HEK293T (cell line): ENCODE results near the gene FILIP1.

Experiments used
- CTCF ChIA-PET: fragments of 350-600 bp; formaldehyde crosslinking; extraction: SDS; loops from one replicate; lab custom pipeline; 2021; ENCODE audit warnings: antibody characterized with exemption, inconsistent platforms; lab: Yijun Ruan, JAX
- POLR2A ChIA-PET: fragments of 350-600 bp; formaldehyde crosslinking; extraction: SDS; loops from one replicate; lab custom pipeline; 2020; ENCODE audit warnings: antibody characterized with exemption, inconsistent platforms; lab: Yijun Ruan, JAX
- DNase-seq: peaks from one replicate; pipeline ENCODE4 v3.0.0; 2012; ENCODE audit warnings: mixed read lengths; ENCODE audit errors: extremely low spot score
- ARNT ChIP-seq: fragments of 450-650 bp; IDR thresholded peaks from 2 replicates; pipeline ENCODE4 v1.6.1; 2017; ENCODE audit warnings: mild to moderate bottlenecking
- BHLHE40 ChIP-seq: fragments of 450-650 bp; IDR thresholded peaks from 2 replicates; pipeline ENCODE4 v1.6.1; 2016; ENCODE audit warnings: mild to moderate bottlenecking, moderate library complexity, borderline replicate concordance
- CTBP1 ChIP-seq: fragments of 450-650 bp; IDR thresholded peaks from 2 replicates; pipeline ENCODE4 v1.6.1; 2016; ENCODE audit warnings: borderline replicate concordance
- ELF4 ChIP-seq: fragments of 450-650 bp; IDR thresholded peaks from 2 replicates; pipeline ENCODE4 v1.6.1; 2017; ENCODE audit warnings: antibody characterized with exemption
- FOXA1 ChIP-seq: fragments of 450-650 bp; IDR thresholded peaks from 2 replicates; pipeline ENCODE4 v1.6.1; 2016; ENCODE audit warnings: mild to moderate bottlenecking
- FOXK2 ChIP-seq: fragments of 450-650 bp; IDR thresholded peaks from 2 replicates; pipeline ENCODE4 v1.6.1; 2016; ENCODE audit warnings: mild to moderate bottlenecking
- FOXM1 ChIP-seq: fragments of 450-650 bp; IDR thresholded peaks from 2 replicates; pipeline ENCODE4 v1.6.1; 2017; ENCODE audit warnings: mild to moderate bottlenecking, borderline replicate concordance
- HDGF ChIP-seq: fragments of 450-650 bp; IDR thresholded peaks from 2 replicates; pipeline ENCODE4 v1.6.1; 2017; ENCODE audit warnings: antibody characterized with exemption, borderline replicate concordance
- L3MBTL2 ChIP-seq: fragments of 450-650 bp; conservative IDR thresholded peaks from 2 replicates; pipeline ENCODE4 v1.6.1; 2016; ENCODE audit warnings: mild to moderate bottlenecking
- LEF1 ChIP-seq: fragments of 450-650 bp; IDR thresholded peaks from 2 replicates; pipeline ENCODE4 v1.6.1; 2017; ENCODE audit warnings: mild to moderate bottlenecking, borderline replicate concordance
- NFRKB ChIP-seq: fragments of 450-650 bp; IDR thresholded peaks from 2 replicates; pipeline ENCODE4 v1.6.1; 2016; ENCODE audit warnings: mild to moderate bottlenecking, moderate library complexity
- SP1 ChIP-seq: fragments of 450-650 bp; IDR thresholded peaks from 2 replicates; pipeline ENCODE4 v1.6.1; 2017
- SUZ12 ChIP-seq: fragments of 450-650 bp; IDR thresholded peaks from 2 replicates; pipeline ENCODE4 v1.6.1; 2016; ENCODE audit warnings: mild to moderate bottlenecking
- TARDBP ChIP-seq: fragments of 450-650 bp; IDR thresholded peaks from 2 replicates; pipeline ENCODE4 v1.6.1; 2016
- ZNF384 ChIP-seq: fragments of 450-650 bp; IDR thresholded peaks from 2 replicates; pipeline ENCODE4 v1.6.1; 2016
- TF ChIP-seq, protein P1 (sequence below): fragments of 450-650 bp; IDR thresholded peaks from 2 replicates; pipeline ENCODE4 v1.6.1; 2016

FILIP1 gene

DNA sequence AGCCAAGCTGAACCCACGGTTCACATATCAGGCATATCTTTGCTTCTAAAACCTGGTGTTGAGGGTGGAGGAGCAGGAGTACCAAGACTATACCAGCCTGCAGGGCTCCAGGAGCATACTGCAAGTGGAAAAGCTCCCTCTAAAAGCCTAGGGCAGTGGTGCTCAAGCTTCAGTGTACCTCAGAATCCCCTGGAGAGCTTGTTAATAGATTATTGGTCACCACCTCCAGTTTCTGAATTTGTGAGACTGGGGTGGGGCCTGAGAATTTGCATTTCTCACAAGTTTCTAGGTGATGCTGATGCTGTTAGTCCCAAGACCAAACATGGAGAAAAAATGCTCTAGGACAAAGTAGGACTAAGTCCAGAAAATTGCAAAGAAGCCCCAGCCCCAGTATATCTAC lies 65.4 kb downstream of the FILIP1 start:
- ChIA-PET POLR2A (no interaction called here), CTCF (interaction anchor here (1.2 kb wide), 1 partner anchor 10 kb away, joined by 3 read pairs; no protein-coding TSS in a partner anchor)
- TF ChIP-seq FOXM1: no peak
- TF ChIP-seq, protein P1, sequence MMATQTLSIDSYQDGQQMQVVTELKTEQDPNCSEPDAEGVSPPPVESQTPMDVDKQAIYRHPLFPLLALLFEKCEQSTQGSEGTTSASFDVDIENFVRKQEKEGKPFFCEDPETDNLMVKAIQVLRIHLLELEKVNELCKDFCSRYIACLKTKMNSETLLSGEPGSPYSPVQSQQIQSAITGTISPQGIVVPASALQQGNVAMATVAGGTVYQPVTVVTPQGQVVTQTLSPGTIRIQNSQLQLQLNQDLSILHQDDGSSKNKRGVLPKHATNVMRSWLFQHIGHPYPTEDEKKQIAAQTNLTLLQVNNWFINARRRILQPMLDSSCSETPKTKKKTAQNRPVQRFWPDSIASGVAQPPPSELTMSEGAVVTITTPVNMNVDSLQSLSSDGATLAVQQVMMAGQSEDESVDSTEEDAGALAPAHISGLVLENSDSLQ: no peak
- TF ChIP-seq SP1: no peak
- no peak for TF ChIP-seq TARDBP
- no peak for TF ChIP-seq HDGF
- no peak for TF ChIP-seq ZNF384
- no peak for TF ChIP-seq ARNT
- TF ChIP-seq ELF4: no peak
- DNase-seq: no peak

DNA sequence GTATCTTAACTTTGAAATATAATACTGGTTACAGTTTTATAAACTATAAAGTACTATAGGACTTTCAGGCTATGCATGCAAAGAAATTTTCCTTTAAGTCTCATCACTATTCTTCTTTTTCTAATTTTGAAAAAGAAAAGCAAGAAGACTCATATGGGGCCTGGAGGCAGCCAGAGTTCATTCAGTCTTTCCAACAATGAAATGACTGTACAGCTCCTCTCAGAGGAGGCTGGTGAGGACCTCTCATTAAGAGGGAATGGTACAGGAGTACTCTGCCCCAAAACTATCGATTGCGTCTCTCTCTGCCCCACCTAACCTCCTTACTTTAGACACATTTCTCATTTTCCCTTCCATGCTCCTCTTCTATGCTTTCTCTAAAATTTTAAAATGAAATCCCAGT lies 66.3 kb downstream of the FILIP1 start:
- DNase-seq: no peak
- ChIA-PET POLR2A (no interaction called here), CTCF (no interaction called here)
- no peak for TF ChIP-seq SP1
- TF ChIP-seq HDGF: no peak
- no peak for TF ChIP-seq FOXK2
- TF ChIP-seq L3MBTL2: no peak
- no peak for TF ChIP-seq LEF1
- no peak for TF ChIP-seq ZNF384
- no peak for TF ChIP-seq ELF4
- TF ChIP-seq CTBP1: no peak
- TF ChIP-seq NFRKB: no peak
- TF ChIP-seq TARDBP: no peak
- no peak for TF ChIP-seq ARNT
- TF ChIP-seq, protein P1: no peak
- no peak for TF ChIP-seq FOXM1
- no peak for TF ChIP-seq FOXA1
- TF ChIP-seq BHLHE40: no peak
- no peak for TF ChIP-seq SUZ12

- TF ChIP-seq FOXA1 (no peak), SP1 (no peak), HDGF (no peak), NFRKB (no peak), SUZ12 (no peak), FOXM1 (no peak), L3MBTL2 (no peak), FOXK2 (no peak), ELF4 (no peak), ARNT (no peak), BHLHE40 (no peak), CTBP1 (no peak)
- TF ChIP-seq, protein P1: no peak
- POLR2A ChIA-PET: interaction anchor here (1.0 kb wide), 1 partner anchor 76 kb away, joined by 3 read pairs; no protein-coding TSS in a partner anchor
- DNase-seq: no peak
Measured at GRCh38 chr6:75424618-75425548, 68.7 kb downstream of the FILIP1 start.

DNA sequence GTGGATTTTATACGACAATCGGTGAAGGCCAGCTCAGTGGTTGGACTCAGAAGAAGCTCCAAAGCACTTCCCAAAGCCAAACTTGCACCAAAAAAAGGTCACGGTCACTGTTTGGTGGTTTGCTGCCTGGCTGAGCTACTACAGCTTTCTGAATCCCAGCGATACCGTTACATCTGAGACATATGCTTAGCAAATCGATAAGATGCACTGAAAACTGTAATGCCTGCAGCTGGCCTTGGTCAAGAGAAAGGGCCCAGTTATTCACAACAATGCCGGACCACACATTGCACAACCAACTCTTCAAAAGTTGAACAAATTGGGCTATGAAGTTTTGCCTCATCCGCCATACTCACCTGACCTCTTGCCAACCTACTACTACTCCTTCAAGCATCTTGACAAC lies 70.2 kb downstream of the FILIP1 start:
- CTCF ChIA-PET: no interaction called here
- no peak for DNase-seq
- POLR2A ChIA-PET: no interaction called here
- TF ChIP-seq L3MBTL2: no peak
- TF ChIP-seq NFRKB: no peak
- TF ChIP-seq BHLHE40: no peak
- TF ChIP-seq SUZ12: no peak
- TF ChIP-seq, protein P1: no peak
- no peak for TF ChIP-seq ELF4
- TF ChIP-seq ARNT: no peak
- no peak for TF ChIP-seq FOXA1

More at GRCh38 chr6:75424618-75425548, 68.7 kb downstream of the FILIP1 start:
- CTCF ChIA-PET: interaction anchor here (1.2 kb wide), 1 partner anchor 12 kb away, joined by 5 read pairs; no protein-coding TSS in a partner anchor

DNA sequence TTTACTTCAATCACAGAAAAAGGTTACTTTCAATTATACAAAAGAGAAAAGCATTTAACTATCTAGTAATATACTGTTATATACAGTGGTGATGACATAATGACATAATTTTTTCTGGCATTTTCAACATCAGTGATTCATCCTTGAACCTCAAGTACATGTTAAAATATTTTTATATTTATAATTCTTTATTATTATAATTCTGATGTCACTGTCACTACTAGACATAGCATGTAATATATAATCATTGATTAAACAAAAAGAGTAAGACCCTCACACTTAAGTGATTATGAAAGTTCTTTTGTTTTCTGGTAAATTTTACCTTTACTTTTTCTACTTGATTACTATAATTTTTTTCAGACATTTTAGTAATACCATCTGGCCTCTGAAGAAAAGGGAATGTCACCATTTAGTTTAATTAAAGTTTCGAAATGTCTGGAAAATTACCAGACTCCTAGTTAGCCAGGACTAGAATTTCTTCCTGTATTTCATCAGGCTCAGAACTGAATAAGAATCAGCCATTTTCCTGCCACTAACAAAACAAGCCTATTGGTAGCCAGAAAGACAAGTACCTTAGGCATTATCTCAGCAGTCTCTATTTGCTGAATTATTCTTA lies 71.5 kb downstream of the FILIP1 start:
- no peak for TF ChIP-seq HDGF
- no peak for TF ChIP-seq ARNT
- no peak for TF ChIP-seq SP1
- no peak for TF ChIP-seq FOXA1
- ChIA-PET CTCF (no interaction called here), POLR2A (no interaction called here)
- DNase-seq: no peak

GRCh38 chr6:75421316-75422023 lies 72.1 kb downstream of the FILIP1 start:
- no peak for DNase-seq
- ChIA-PET CTCF (no interaction called here), POLR2A (no interaction called here)
- TF ChIP-seq CTBP1: no peak
